ENCODE results near the gene CLEC11A.

Gene CLEC11A, protein sequence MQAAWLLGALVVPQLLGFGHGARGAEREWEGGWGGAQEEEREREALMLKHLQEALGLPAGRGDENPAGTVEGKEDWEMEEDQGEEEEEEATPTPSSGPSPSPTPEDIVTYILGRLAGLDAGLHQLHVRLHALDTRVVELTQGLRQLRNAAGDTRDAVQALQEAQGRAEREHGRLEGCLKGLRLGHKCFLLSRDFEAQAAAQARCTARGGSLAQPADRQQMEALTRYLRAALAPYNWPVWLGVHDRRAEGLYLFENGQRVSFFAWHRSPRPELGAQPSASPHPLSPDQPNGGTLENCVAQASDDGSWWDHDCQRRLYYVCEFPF

DNA sequence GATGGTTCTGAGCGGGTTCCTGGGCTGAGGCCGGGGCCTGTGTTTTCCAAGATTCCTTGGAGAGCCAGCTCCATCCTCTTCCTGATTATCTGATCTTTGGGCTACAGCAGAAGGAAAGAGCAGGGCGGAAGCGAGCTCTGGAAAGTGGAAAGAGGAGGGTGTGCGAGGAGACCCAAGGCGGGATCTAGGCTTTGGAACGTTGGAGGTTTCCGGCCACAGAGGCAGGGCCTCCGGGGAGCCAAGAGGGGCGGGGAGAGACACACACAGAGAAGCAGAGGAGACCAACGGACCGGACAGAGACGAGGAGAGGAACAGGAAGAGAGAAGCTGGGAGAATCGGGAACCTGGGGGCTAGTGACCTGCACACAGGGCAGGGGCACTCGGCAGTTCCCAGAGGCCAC lies at the start of gene CLEC11A:
Gene CLEC11A (plus strand): TSS at position 296 of the 400 bp plus-strand sequence. CDS start 162 bp downstream, outside the sequence.
- no peak for DNase-seq (ENCODE audit: low read depth, low spot score)

DNA sequence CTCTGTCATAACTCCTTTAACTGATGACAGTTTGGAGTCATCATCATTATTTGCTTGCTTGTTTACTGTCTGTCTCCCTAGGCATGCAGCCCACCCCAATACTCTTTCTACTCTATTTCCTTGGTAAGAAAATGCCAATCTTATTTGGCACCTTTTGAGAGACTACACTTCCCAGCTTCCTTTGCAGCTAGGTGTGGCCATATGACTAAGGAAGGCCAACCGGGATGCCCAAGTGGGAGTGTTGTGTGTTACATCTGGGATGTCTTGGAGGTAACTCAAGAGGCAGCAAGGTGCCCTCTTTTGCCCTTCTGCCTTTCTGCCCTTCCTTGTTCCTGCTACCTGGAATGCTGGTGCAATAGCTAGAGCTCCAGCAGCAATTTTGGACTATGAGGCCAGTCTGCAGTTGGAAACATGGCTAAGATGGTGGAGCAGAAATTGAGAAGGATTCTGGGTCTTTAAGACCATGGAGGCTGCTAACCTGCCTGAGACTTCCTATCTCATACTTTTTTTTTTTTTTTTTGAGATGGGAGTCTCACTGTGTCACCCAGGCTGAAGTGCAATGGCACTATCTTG lies 46.5 kb upstream of the CLEC11A start:
- Histone ChIP-seq H3K36me3 (ENCODE audit: insufficient read depth, low read length) (no peaks in the 10 kb centered on the region), H3K4me3 (no peak overlapping the region), H3K27ac (no peak overlapping the region), H3K9me3 (ENCODE audit: low read depth, low read length) (no peaks in the 10 kb centered on the region), H3K9ac (ENCODE audit: insufficient read length) (no peak overlapping the region)
- DNase-seq (ENCODE audit: low read depth, low spot score) = no peak
- TF ChIP-seq EZH2 (IDR thresholded peaks at IDR 0.05) (no peak), POLR2AphosphoS5 (IDR thresholded peaks at IDR 0.05; ENCODE audit: borderline replicate concordance, low read depth, low read length) (no peak), FOXP2 (optimal IDR thresholded peaks at IDR 0.05; ENCODE audit: control extremely low read depth, extremely low read length, insufficient read depth) (no peak)

More for the DNA sequence above, at the start of gene CLEC11A:
- Histone ChIP-seq H3K9ac (ENCODE audit: insufficient read length) (peak within 1 kb of the TSS; percentile 68), H3K36me3 (ENCODE audit: insufficient read depth, low read length) (no peaks in the 10 kb centered on the region), H3K4me3 (peak within 1 kb of the TSS; percentile 79), H3K27ac (peak within 1 kb of the TSS; percentile 83), H3K9me3 (ENCODE audit: low read depth, low read length) (no peaks in the 10 kb centered on the region)
- no peak for TF ChIP-seq EZH2 (IDR thresholded peaks at IDR 0.05)
- TF ChIP-seq POLR2AphosphoS5 (IDR thresholded peaks at IDR 0.05; ENCODE audit: borderline replicate concordance, low read depth, low read length) = peak; percentile 35; the same call in 1 of the 2 replicates

DNA sequence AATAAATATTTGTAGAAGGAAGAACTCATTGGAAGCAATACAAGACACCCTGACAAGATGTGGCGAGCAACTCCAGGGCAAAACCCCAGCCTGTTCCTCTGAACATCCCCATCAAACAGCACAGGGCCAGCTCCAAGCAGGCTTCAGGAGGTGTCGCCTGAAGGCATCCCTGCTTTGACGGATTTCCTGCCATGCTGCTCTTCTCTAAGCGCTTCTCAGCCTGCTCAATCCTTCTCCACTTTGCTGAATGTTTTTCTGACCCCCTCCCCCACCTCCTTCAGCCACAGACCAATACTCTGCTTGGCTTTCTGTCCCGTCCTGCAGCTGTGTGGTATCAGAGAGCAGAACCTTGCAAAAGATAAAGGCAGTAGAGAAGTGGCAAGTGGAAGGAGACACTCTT lies 45.5 kb upstream of the CLEC11A start:
- Histone ChIP-seq H3K36me3 (ENCODE audit: insufficient read depth, low read length) (no peaks in the 10 kb centered on the region), H3K9ac (ENCODE audit: insufficient read length) (no peak overlapping the region), H3K27ac (no peak overlapping the region), H3K9me3 (ENCODE audit: low read depth, low read length) (no peaks in the 10 kb centered on the region), H3K4me3 (no peak overlapping the region)
- no peak for TF ChIP-seq FOXP2 (optimal IDR thresholded peaks at IDR 0.05; ENCODE audit: control extremely low read depth, extremely low read length, insufficient read depth)
- TF ChIP-seq EZH2 (IDR thresholded peaks at IDR 0.05) = no peak
- TF ChIP-seq POLR2AphosphoS5 (IDR thresholded peaks at IDR 0.05; ENCODE audit: borderline replicate concordance, low read depth, low read length) = no peak
- no peak for DNase-seq (ENCODE audit: low read depth, low spot score)

DNA sequence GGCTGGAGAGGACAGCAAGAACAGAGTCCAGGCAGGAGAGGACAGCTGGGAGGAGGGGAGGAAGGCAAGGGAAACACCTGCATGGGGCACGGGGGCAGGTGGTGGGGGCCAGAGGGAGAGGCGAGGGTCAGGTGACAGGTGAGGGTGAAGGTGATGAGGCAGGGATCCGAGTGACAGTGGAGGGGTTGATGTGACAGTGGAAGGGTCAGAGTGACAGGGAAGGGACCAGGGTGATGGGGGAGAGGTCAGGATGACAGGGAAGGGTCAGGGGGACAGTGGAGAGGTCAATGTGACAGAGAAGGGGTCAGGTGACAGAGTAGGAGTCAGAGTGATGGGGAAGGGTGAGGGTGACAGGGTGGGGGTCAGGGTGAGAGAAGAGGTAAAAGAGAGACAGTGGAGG lies 44.8 kb upstream of the CLEC11A start:
- H3K27ac ChIP-seq = no peak overlapping the region
- no peak overlapping the region for H3K9ac ChIP-seq (ENCODE audit: insufficient read length)
- no peak for DNase-seq (ENCODE audit: low read depth, low spot score)
- no peaks in the 10 kb centered on the region for H3K9me3 ChIP-seq (ENCODE audit: low read depth, low read length)
- H3K36me3 ChIP-seq (ENCODE audit: insufficient read depth, low read length) = no peaks in the 10 kb centered on the region
- no peak overlapping the region for H3K4me3 ChIP-seq
- TF ChIP-seq EZH2 (IDR thresholded peaks at IDR 0.05) (no peak), FOXP2 (optimal IDR thresholded peaks at IDR 0.05; ENCODE audit: control extremely low read depth, extremely low read length, insufficient read depth) (no peak), POLR2AphosphoS5 (IDR thresholded peaks at IDR 0.05; ENCODE audit: borderline replicate concordance, low read depth, low read length) (no peak)

DNA sequence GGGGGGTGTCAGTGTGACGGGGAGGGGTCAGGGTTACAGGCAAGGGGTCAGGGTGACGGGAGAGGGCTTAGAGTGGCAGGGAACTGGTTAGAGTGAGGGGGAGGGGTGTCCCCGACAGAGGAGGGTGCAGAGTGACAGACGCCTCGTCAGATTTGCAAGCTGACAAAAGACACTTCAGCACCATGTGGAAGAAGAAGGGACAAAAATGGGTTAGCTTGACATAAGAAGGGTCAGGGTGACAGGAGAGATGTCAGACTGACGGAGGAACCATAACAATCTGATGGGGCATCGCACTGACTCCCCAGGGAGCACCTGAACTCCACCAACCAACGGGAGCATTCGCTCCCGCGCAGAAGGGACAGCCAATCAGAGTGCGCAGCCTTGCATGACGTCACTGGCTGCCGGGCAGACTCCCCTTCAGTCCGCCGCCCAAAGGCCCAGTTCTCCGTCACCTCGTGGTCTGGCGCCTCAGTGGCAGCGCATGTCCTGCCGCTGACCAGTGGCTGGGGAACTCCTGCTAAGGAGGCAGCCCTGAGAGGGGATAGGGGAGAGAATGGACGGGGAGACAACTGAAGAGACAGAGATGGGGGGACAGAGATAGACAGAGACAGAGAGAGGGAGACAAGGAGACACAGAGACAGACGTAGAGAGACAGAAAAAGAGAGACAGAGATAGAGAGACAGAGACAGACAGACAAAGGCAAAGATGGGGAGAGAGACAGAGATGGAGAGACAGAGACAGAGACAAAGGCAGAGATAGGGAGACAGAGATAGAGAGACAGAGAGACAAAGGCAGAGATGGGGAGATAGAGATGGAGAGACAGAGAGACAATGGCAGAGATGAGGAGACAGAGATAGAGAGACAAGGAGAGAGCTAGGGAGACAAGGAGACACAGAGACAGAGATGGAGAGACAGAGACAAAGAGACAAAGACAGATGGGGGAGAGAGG lies 43.7 kb upstream of the CLEC11A start:
- H3K9ac ChIP-seq (ENCODE audit: insufficient read length) = no peak overlapping the region
- H3K9me3 ChIP-seq (ENCODE audit: low read depth, low read length) = no peaks in the 10 kb centered on the region
- H3K4me3 ChIP-seq = no peak overlapping the region
- H3K27ac ChIP-seq = no peak overlapping the region
- DNase-seq (ENCODE audit: low read depth, low spot score) = no peak
- H3K36me3 ChIP-seq (ENCODE audit: insufficient read depth, low read length) = no peaks in the 10 kb centered on the region
- TF ChIP-seq FOXP2 (optimal IDR thresholded peaks at IDR 0.05; ENCODE audit: control extremely low read depth, extremely low read length, insufficient read depth) (no peak), POLR2AphosphoS5 (IDR thresholded peaks at IDR 0.05; ENCODE audit: borderline replicate concordance, low read depth, low read length) (no peak), EZH2 (IDR thresholded peaks at IDR 0.05) (no peak)

DNA sequence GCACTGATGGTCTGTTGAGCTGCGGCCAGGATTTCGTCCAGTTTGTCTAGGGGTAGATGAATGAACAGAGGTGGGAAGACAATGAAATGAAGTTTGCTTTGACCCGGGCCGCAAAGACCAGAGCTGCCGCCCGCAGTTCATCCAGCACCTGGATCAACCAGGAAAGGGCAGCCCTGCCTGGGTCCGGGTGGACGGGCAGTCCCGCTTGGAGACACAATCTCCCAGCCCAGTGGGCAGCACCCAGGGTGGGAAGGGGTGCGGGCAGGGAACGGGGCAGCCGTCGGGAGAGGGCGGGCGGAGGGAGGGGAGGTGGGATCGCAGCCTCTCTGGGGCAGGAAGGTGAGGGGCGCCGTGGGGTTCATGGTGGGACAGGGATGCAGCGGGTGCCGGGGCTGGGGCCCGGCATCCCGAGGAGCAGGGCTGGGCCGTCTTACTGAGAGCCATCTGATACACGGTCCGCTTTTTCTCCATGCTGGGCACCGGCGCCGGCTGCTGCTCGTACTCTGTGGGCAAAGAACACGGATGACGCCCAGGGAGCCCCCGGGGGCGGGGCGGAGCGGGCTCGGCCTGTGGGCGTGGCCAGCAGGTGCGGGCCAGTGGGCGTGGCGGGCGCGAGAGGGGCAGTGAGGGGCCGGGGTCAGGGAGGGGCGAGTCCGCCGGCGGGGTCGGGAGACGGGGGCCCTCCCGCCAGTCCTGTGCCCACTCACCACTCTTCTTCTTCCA lies 36.7 kb upstream of the CLEC11A start:
- no peak overlapping the region for H3K9ac ChIP-seq (ENCODE audit: insufficient read length)
- TF ChIP-seq EZH2 (IDR thresholded peaks at IDR 0.05) (no peak), FOXP2 (optimal IDR thresholded peaks at IDR 0.05; ENCODE audit: control extremely low read depth, extremely low read length, insufficient read depth) (no peak), POLR2AphosphoS5 (IDR thresholded peaks at IDR 0.05; ENCODE audit: borderline replicate concordance, low read depth, low read length) (no peak)
- no peak overlapping the region for H3K4me3 ChIP-seq
- H3K36me3 ChIP-seq (ENCODE audit: insufficient read depth, low read length) = no peaks in the 10 kb centered on the region
- H3K27ac ChIP-seq = no peak overlapping the region
- no peaks in the 10 kb centered on the region for H3K9me3 ChIP-seq (ENCODE audit: low read depth, low read length)
- DNase-seq (ENCODE audit: low read depth, low spot score) = no peak

DNA sequence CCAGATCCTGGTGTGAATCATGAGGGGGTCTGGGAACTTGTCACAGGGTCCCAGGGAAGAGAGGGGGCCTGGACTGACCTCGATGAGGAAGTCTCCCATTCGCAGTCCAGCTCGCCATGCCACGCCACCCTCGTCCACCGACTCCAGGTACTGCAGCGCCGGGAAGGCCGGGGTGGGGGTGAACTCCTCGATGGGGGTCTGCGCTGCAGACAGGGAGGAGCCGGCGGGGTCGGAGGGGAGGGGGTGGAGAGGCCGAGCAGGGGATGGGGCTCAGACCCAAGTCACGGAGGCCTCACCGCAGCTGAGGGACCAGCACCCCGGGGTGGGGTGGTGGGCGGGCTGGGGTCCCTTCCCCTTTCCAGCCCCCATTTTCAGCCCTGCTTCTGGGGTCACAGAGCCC lies 34.4 kb upstream of the CLEC11A start:
- H3K27ac ChIP-seq = no peak overlapping the region
- no peak for DNase-seq (ENCODE audit: low read depth, low spot score)
- TF ChIP-seq EZH2 (IDR thresholded peaks at IDR 0.05) (no peak), FOXP2 (optimal IDR thresholded peaks at IDR 0.05; ENCODE audit: control extremely low read depth, extremely low read length, insufficient read depth) (no peak), POLR2AphosphoS5 (IDR thresholded peaks at IDR 0.05; ENCODE audit: borderline replicate concordance, low read depth, low read length) (no peak)
- H3K4me3 ChIP-seq = no peak overlapping the region
- H3K36me3 ChIP-seq (ENCODE audit: insufficient read depth, low read length) = no peaks in the 10 kb centered on the region
- H3K9ac ChIP-seq (ENCODE audit: insufficient read length) = no peak overlapping the region
- no peaks in the 10 kb centered on the region for H3K9me3 ChIP-seq (ENCODE audit: low read depth, low read length)

All from SK-N-MC (cell line).